ENCODE data around the gene FAM237B.

The FAM237B gene

GRCh38 chr7:90290244-90291113 is 30.6 kb downstream of the FAM237B start:
- DNase-seq, result no peak

- DNase-seq, result no peak
Observed at GRCh38 chr7:90288154-90288553, 33.0 kb downstream of the FAM237B start.

GRCh38 chr7:90276033-90276728 is 44.9 kb downstream of the FAM237B start:
- DNase-seq, result no peak

GRCh38 chr7:90274161-90274560 is 46.9 kb downstream of the FAM237B start:
- DNase-seq, result no peak

- DNase-seq, result no peak
Observed at GRCh38 chr7:90272242-90272641, 48.9 kb downstream of the FAM237B start.

- DNase-seq, result no peak
Observed at GRCh38 chr7:90271753-90272152, 49.4 kb downstream of the FAM237B start.

GRCh38 chr7:90270431-90271178 is 50.5 kb downstream of the FAM237B start:
- no peak for DNase-seq

GRCh38 chr7:90269163-90269562 is 51.9 kb downstream of the FAM237B start:
- no peak for DNase-seq

- no peak for DNase-seq
Observed at GRCh38 chr7:90267263-90267858, 53.7 kb downstream of the FAM237B start.

GRCh38 chr7:90266808-90267207 is 54.3 kb downstream of the FAM237B start:
- DNase-seq, result no peak

Data from T1000 (cell line).